ENCODE results near the gene ERC2.

The ERC2 gene

DNA sequence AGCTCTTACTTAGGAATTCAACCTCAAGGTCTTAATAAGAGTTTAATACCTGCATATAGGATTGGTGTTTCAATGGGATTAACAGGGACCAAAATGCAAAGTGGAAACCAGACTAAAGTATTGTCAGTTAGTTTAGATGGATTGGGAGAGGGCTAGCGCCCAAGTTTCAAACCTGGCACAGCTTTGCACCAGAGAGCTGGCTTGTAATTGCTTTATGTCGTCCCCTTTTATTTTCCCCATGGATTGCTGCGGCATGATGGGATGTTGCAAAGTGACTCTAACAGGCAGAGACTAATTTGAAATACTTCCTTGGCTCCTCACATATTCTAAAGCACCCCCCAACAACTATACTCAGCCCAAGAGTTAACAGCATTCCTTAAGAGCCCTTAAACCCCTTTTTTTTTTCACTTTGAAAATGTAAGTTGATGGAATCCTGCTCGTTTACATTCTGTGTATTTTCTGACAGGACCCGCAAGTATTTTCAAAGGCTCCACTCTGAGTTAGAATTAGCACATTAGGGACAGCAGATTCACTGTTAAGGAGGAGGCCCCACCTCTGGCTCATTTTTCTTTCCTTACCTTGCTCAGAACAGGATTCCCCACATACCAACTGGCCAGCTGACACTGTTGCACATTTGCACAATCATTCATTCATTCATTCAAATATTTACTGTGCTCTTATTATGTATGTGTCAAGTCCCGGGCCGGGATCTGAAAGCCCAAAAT is 214.2 kb downstream of the ERC2 start:
- DNase-seq (ENCODE audit: low spot score), result no peak

DNA sequence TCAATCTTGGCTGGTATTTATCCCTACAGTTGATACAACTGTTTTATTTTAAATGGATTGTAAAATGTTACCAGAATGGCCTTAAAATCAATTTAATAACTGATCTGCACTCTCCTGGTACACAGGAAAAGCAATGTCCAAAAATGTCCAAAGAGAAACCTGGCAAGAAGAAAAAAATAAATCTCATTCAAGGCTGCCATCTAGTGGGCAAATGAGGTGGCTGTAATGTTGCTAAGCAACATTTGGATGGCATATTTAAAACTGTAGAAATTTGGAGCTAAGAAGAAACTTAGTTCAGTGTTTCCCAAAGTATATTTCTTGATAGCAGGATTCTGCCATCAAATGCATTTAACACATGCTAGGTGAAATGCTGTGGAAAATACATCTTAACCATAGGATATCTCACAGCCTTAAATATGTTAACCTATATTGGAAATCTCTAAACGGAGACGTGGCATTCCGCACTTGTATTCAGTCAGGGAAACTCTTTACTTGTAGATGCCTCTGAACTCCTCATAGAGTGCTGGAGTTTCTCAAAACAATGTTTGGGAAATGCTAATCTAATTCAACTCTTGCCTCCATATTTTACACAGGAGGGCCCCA is 216.8 kb downstream of the ERC2 start:
- peak; percentile 83 for DNase-seq (ENCODE audit: low spot score)

DNA sequence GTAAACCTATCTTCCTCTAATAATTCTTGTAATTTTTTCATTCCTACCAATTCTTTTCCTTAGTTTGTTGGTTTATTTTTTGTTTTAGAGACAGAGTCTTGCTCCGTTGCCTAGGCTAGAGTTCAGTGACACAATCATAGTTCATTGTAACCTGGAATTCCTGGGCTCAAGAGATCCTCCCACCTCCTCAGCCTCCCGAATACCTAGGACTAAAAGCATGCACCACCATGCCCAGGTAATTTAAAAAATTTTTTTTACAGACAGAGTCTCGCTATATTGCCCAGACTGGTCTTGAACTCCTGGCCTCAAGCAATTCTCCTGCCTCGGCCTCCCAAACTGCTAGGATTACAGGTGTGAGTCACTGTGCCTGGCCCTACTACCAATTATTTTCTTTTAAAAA is 220.2 kb downstream of the ERC2 start:
- no peak for DNase-seq (ENCODE audit: low spot score)

DNA sequence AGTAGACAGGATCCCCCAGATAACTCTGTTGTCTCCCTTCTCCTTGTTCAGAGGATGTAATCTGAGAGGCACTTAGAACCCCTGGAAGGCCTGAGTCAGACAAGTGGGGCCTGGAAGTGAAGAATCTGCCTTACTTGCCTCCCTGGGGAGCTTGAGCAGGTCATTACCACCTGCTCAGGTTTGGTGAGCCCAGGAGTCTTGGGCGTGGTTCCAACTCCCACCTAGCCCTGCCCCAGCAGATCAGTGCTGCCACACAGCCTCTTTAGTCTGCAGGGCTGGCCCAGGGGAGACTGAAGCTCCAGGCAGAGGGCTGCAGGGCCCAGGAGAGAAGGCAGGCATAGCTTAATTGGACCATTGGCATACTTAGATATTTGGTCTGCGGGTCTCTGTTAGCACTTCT is 230.0 kb downstream of the ERC2 start:
- DNase-seq (ENCODE audit: low spot score), result no peak

DNA sequence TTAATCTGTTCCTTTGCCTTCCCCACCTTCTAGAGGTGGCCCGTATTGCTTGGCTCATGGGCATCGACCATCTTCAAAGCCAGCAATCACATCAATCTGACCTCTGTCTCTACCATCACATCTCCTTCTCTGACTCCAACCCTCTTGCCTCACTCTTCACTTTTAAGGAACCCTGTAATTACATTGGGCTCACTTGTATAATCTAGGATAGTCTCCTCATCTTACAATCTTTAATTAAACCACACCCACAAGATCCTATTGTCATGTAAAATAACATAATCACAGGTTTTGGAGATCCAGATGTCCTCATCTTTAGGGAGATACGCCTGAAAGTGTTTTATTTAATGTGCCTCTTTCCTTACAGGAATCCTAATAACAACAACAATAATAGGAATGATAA is 234.5 kb downstream of the ERC2 start:
- no peak for DNase-seq (ENCODE audit: low spot score)

DNA sequence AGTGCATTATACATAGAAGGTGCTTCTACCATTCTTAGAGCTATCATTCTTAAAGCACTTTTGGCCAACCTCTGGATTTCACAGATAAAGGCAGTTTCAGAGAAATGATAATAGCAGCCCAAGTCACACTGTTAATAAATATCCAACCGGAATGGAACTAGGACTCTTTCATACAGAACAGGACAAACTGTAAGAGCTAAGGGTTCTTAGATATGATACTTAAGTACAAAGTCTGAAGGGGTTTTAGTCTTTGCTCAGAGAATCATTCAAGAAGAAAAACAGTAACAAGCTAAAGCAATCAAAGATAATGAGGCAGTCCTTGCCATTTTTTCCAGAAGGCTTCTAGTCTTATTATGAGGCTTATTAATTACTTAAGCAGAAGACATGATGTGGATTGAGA is 239.0 kb downstream of the ERC2 start:
- DNase-seq (ENCODE audit: low spot score), result no peak

DNA sequence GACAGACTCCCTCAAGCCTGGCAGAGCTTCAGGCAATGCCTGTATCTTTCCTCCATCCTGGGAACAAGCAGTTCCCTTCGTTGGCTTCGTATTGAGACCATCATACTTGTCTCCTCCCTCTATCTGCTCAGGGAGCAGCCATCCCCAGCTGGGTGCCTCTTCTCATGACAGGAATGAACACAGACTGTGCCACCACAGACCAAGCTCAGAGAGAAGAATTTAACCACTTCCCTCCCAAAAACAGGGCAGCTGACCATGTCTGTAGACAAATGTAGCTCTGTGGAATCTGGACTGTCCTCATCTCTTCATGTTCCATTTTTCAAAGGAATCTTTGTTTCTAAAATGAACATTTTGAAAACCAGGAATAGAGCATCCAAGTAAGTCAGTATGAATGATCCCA is 245.4 kb downstream of the ERC2 start:
- DNase-seq (ENCODE audit: low spot score), result peak; percentile 53

DNA sequence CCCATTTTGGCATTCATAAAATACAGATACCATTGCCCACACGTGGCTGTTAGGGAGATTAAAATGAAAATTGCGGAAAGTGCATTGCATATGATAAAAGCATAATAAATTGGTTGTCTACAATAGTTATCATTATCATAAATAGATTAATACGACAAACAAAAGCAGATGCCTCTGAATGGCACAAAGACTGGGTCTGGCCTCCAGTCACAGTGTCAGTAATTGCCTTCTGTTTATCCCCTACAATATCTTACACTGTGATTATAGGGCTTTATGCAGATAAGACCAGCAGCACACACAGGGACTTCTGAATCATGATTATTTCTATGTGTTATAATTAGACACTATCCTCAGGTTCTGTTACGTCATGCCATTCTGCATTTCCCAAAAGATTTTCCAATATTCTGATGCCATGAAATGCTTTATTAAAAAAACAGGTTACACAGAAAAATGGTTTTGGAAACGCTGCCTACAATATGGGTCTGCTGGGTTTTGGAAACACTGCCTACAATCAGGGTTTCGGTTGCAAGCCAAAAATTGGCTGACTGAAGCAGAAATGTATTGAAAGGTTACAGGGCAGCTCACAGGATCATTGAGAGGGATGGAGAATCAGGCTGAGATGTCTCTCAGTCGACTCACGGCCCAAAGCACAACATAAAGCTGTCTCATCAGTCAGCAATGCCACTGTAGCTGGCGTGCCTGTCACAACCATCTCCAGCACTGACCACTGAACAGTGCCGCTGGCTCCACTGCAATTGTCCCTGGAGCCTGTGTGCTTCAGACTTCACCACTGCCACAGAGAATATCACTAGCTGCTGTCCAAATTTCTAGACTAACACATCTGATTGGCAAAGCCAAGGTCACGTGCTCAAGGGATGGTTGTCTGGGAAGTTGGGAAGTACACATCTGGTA is 248.1 kb downstream of the ERC2 start:
- DNase-seq (ENCODE audit: low spot score), result no peak

DNA sequence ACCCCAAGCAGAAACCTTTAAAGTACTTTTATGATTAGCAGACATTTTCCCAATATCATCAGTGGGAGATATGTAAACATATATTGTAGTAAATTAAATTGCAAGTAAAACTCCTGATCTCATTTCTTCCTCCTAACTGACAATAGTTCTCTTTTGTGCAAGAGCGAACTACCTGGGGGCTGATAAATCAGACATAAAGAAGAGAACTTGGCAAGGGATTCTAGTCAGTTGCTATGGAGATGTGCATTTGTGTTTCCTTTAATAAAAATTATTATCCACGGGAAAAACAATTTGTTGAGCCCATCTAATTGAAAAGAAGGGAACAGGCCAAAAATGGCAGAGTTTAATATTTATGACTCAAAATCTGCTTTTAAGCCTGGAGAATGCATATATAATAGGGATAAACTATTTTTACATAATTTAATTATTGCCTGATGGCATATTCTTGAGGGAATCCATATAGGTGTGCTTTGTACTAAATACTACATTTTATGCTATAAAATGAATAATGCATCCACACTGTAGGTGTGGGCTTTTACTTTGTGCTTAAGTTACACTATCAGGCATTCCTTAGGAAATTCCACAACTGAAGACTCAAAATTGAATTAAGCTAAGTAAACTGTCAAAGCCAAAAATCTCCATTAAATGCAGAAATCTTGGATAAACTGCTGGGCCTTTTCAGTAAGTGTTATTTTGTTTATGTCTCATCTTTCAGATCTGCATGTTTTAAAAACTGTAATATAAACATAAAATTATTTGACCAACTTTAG is 258.1 kb downstream of the ERC2 start:
- DNase-seq (ENCODE audit: low spot score), result no peak

DNA sequence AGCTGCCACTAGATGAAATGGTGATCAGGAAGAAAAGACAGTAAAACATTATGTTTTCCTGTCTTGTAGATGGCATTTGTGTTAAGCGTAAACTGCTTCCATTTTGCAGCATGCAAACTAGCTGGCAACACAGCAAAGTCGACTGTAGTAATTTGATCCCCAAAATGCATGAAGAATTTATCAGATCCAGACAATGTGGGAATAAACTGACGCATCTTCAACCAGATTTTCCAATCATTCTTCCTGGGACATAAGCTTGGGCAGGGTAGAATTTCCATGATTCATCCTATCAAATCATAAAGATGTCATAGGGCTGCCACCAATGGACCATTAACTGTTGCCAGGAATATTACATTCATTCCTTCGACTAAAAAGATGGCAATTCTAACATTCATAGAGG is 260.3 kb downstream of the ERC2 start:
- no peak for DNase-seq (ENCODE audit: low spot score)

DNA sequence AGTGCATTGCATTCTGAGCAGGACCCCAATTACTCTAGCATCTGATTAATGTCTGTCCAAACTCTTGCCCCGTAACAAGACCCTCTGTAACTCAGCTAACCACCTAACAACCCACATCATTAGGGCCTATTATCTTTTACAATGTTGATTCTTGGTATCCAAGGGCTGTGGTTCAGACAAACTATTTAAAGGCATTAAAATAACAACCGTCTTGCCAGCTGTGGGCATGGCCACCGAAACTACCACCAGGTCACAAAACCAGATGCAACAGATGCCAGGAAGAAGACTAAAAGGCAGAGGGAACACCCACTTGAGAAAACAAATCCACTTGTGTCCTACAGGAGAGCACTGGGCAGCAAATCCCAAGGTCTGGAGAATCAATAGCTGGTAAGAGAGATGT is 262.9 kb downstream of the ERC2 start:
- no peak for DNase-seq (ENCODE audit: low spot score)

DNA sequence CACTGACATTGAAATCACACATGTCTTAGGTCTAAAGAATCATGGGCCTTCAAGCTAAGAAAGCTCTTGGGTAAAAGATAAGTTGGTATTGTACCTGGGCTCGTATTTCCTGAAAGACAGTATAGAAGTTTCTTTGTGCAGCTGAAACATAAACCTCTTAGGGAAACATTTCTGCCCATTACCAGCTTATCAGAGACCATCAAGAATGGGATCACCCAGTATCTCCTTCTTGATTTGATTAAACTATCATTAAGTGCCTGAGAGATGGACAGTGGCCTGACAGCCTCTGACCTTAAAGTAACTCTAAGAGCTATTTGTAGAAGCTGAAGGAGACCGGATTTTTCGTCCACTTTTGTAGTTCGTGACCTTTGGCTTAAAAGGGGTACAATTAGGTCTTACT is 265.3 kb downstream of the ERC2 start:
- DNase-seq (ENCODE audit: low spot score), result no peak

DNA sequence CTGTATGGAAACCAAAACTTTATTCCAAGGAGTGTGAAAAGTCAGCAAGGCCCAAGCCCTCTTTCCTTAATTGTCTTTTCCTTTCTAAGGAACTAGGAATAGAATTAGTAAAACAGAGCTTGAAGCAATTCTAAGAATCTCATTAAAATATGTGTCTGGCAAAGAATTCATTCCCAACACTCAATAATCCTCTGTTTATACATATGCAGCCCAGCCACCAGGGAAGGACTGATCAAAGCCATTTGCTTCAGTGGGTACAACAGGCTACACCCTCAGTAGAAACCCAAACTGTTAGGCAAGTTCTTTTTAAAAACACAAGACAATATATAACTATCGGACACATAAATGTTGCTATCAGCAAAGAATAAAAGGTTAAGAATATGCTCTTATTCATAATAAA is 266.9 kb downstream of the ERC2 start:
- DNase-seq (ENCODE audit: low spot score), result no peak

DNA sequence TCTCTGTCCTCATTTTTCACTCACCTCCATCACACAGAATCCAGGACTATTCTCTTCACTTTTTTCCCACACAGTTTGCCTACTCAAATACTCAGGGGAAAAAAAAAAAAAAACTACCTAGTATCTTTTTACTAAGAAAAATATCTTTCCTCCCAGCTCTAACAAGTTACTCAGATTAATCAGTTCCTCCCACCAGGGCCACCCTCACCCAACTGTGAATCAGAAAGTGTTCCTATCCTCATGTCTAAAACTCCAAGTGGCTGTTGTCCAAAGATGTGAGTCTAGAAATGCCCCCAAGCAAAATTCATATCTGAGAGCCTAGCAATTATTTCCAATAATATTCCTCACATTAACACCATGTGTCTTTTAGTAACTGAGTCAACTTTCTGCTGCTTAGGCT is 268.0 kb downstream of the ERC2 start:
- DNase-seq (ENCODE audit: low spot score), result no peak

DNA sequence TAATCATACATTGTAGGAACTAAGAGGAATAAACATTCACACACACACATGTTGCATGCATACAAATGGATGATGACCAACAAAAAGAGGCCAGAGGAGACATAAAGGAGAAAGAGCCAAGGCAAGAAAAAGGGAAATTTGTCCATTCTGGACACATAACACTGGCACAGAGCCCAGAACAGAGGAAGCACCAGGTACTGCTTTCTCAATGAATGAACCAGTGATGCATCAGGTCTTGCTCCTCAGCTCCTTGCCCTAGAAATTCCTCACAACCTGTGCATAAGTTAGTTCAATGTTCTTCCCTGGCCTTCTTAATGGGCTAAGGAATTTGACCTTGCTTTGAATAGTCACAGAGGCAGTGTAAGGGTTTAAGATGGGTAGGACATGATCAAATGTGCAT is 270.3 kb downstream of the ERC2 start:
- DNase-seq (ENCODE audit: low spot score), result peak; percentile 25

DNA sequence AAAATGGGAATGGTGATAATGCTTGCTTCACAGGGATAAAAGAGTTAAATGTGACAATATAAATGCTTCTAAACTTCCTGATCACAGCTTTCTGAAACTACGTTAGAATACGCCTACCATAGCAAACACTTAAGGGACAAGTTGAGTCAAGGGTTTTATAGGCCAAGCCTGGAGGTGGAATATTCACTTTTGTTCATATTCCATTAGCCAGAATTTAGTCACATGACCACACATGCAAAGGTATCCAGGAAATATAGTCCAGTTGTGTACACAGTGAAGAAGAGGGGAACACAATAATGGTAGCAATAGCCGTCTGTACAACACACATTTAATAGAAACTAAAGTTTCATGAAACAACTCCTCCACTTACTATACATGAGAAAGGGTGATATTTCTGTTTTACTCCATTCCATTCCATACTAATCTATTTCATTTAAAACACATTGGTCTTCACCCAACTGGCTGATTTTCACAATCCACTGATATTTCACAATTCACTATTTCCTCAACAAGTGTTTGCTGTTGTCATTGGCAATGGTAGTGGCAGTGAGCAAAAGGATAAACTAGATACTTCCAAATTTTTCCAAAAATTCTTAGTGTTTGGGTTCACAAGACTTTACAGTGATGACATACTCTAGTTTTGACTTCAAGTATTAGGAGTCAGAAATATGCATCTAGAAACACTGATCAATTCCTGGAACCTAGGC is 270.9 kb downstream of the ERC2 start:
- DNase-seq (ENCODE audit: low spot score), result no peak

DNA sequence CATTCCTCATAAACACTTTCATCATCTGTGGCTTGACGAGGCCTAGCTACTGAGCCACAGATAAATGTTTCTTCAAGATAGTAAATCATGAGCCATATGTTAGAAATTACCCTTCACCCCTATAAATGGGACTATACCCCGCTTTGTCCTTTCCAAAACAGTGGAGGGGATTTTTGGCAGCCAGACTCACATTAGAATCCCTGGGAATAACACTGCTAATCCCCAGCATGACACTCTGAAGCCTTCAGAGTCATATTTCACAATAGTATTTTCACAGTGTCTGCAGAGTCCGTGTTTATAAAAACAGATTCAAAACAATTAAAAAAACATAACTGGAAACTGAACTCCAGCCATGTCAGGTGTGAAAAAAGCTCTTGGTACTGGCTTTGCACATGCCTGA is 271.6 kb downstream of the ERC2 start:
- DNase-seq (ENCODE audit: low spot score), result no peak

DNA sequence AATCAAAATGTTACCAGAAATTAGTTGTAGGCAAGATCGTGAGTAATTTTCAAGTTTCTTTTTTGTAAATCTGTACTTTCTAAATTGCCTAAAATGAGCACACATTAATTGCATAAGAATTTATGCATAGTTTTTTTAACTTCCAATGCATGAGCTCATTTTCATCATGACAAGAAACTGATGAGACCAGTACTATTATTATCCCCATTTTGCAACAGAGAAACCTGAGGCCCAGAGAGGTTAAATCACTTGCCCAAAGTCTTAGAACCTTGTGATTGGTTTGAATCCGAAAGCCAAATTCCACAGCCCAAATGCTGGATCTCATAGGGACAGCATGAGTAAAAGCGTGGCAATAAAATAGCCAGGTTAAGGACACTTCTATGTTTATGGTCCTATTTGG is 274.7 kb downstream of the ERC2 start:
- no peak for DNase-seq (ENCODE audit: low spot score)

DNA sequence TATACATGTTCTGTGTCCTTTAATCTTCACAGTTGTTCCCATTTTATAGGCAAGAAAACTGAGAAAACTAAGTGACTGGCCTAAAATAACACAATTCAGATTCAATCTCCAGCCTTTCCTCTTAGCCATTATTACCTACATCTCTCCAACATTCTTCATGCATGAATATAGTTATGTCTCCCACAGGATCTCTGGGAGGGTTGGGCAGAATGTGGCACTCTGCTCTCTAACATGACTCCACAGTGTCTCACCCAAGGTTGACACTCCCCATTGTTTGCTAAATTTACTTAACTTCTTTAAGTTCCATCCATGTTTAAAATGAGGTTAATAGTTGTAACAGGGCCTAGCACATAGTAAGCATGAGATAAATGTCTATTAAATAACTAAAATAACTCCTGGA is 276.3 kb downstream of the ERC2 start:
- no peak for DNase-seq (ENCODE audit: low spot score)

DNA sequence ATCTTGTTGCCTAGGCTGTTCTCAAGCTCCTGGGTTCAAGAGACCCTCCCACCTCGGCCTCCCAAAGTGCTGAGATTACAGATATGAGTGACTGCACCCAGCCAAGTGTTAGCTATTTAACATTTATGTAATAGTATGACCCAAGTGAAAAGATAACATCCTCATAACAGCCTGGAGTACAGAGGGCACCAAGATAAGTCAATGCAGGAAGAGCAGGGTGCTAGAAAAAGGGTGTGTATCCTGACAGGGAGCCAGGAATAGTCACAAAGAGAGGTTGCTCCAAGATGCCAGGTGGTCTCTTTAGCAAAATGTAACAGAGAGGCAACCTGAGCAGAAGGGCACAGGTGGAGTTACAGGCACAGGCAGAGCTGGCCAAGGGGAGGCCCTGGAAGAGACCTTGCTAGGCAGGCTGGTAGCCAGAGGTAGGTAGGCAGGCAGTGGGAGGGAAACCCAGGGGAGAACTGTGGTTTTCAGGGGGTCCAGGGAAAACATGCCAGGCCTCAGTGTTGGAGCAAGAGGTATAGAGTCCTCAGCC is 277.4 kb downstream of the ERC2 start:
- DNase-seq (ENCODE audit: low spot score), result peak; percentile 78

DNA sequence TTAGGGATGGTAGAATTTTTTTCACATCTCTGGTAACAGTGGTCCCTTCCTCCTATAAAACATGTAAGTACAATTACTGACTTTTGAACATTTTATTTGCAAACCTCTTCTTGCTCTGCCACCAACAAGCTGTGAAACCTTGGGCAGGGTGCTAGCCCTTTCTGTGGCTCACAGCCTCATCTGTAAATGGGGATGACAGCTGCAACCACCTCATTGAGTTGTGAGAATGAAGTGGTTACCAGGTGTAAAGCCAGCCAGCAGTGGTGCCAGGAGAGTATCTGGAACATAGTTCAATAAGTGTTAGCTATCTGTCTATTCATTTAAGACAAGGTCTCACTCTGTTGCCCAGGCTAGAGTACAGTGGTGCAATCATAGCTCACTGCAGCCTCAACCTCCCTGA is 278.1 kb downstream of the ERC2 start:
- DNase-seq (ENCODE audit: low spot score), result no peak

Data from cerebellar cortex (tissue), 1 donor.